H1 (cell line): Measurements from ENCODE around the gene ZFP36L2. TPM values are rescaled to one million over a fixed set of nuclear protein-coding genes. Genes with fewer than 3 reads are reported as not detected.

ENCODE experiments used
- BRCA1 ChIP-seq: IDR thresholded peaks from 2 replicates; pipeline ENCODE4 v1.6.1; 2012; ENCODE audit warnings: low read depth, low read length, improper control_type of control experiment
- CBX8 ChIP-seq: fragments of 300-800, 300-1000 bp; sonication (generic); IDR thresholded peaks from 2 replicates; pipeline ENCODE4 v1.7.1; 2016; ENCODE audit warnings: low read depth, low read length, borderline replicate concordance
- POU5F1 ChIP-seq: IDR thresholded peaks from 2 replicates; pipeline ENCODE4 v1.6.1; 2011; ENCODE audit warnings: low read depth, mild to moderate bottlenecking, low read length, moderate library complexity
- SP1 ChIP-seq: IDR thresholded peaks from 2 replicates; pipeline ENCODE4 v1.6.1; 2011; ENCODE audit warnings: low read depth, low read length
- polyA plus RNA-seq, 7 experiments: library from polyadenylated mRNA; depleted of rRNA in 3 of 7; stranded (reverse) in 5 of 7; unstranded in 2 of 7; fragments of >200 nt in 5 of 7; fragments of 200-250 nt in 2 of 7; gene quantifications; 1 replicate in 5 of 7; 2 replicates in 1 of 7; 4 replicates in 1 of 7; pipeline versions ENCODE4 v1.2.1 to v1.2.3, GENCODE V29; 2011 to 2013; ENCODE audit warnings: missing spikeins in 2 of 7, mixed read lengths in 2 of 7
- total RNA-seq: library from RNA; stranded (reverse); fragmentation: NEBNext Ultra II Directional; extraction: Animal tissue kit (Norgen Biotek cat#: 25700); gene quantifications from 2 replicates; pipeline ENCODE4 v1.2.1, GENCODE V29; 2021

The ZFP36L2 gene
- total and polyA plus RNA-seq, 2 of the 8 experiments (the other 6 are each of a cell fraction or from before 2014, with no cell fraction given) = 13.4 to 102 TPM

- TF ChIP-seq CBX8 = no peak
- no peak for TF ChIP-seq SP1
- no peak for TF ChIP-seq POU5F1
- no peak for TF ChIP-seq BRCA1
These were observed 43.3 kb upstream of the ZFP36L2 start (continued) for GRCh38 chr2:43269706-43270105.
